ENCODE data around the gene LHFPL3.

Gene LHFPL3

DNA sequence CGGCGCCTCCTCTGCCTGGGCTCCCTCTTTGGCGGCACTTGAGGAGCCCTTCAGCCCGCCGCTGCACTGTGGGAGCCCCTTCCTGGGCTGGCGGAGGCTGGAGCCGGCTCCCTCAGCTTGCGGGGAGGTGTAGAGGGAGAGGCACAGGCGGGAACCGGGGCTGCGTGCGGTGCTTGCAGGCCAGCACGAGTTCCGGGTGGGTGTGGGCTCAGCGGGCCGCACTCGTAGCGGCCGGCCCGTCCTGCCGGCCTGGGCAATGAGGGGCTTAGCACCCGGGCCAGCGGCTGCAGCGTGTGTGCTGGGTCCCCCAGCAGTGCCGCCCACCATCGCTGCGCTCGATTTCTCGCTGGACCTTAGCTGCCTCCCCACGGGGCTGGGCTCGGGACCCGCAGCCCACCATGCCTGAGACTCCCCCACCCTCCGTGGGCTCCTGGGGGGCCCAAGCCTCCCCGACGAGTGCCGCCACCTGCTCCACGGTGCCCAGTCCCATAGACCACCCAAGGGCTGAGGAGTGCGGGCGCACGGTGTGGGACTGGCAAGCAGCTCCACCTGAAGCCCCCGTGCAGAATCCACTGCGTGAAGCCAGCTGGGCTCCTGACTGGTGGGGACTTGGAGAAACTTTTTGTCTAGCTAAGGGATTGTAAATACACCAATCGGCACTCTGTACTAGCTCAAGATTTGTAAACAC, 611.8 kb downstream of the LHFPL3 start:
- DNase-seq: no peak

DNA sequence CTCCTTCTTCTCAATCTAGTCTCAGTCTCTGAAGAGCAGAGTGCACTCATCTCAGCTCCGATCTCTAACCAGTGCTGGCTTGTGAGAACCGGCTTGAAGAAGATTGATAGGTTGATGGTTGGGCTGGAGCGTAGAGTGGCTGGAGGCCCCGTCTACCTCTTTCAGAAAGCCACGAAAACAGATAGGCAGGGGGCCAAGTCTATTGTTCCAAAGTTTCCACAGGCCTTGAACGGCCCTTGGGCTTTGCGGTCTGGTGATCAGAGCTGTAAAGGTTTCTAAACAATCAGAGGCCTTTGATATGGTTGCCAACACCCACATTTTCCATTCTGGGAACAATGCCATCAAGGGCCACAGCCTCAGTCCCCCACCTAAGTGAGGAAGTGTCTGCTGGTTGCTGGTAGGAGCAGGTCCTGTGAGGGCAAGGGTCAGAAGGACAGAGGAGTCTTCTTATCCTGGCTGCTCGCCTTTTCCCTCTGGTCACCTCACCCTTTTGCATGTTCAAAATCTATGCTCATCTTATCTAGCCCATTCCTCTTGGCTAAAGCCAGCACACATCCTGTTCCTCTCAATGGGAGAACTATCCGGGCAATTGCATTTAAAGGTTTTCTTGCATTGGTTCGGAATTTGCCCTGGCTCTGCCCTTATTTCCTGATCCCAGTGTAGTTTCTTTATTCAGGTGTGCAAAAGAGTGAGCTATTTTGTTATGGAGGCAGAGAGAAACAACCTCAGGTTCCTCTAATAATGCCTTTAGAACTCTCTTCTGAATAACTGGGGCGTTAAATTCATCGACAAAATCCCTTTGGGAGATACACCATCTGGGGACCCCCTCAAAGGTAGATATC, 615.3 kb downstream of the LHFPL3 start:
- peak; percentile 58 for DNase-seq

DNA sequence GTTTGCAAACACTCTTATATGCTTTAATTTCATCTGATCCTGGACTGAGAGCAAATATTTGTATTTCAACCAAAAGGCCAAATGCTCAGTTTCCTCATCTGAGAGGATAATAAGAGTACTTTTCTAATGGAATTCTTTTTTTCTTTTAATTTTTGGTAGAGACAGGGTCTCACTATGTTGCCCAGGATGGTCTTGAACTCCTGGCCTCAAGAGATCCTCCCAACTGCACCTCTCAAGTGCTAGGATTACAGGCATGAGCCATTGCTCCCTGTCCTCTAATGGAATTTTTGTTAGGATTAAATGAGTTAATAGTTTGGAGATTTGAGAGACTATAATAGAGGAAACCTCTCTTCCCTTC, 617.2 kb downstream of the LHFPL3 start:
- no peak for DNase-seq

DNA sequence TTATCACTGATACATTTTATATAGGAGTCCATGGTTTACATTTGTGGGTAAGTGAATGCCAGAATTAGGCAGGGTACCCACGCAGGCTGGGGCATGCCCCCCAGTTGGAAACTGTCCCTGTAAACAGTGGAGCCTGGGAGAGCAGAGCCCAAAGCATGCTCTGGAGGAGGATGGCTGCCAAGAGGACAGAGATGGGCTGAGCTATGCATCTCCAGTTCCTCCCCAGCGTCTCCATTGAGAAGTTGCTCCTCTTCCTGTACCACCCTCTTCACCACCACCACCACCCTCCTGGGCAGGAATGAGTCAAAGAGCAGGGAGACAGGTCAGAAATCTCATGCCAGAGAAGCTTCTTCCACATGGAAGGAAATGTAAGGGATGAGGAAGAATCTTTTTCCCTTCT, 617.9 kb downstream of the LHFPL3 start:
- no peak for DNase-seq

DNA sequence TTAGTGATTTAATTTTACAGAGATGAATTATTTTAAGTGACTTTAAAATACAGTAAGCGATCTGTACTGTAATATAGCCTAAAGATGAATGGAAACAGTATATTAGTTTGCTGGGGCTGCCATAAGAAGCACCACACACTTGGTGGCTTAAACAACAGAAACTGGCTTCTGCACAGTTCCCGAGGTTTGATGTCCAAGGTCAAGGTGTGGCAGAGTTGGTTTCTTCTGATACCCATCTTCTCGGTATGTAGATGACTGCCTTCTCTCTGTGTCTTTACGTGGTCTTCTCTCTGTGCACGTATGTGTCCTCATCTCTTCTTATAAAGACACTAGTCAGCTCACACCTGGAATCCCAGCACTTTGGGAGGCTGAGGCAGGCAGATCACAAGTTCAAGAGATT, 621.6 kb downstream of the LHFPL3 start:
- DNase-seq: no peak

DNA sequence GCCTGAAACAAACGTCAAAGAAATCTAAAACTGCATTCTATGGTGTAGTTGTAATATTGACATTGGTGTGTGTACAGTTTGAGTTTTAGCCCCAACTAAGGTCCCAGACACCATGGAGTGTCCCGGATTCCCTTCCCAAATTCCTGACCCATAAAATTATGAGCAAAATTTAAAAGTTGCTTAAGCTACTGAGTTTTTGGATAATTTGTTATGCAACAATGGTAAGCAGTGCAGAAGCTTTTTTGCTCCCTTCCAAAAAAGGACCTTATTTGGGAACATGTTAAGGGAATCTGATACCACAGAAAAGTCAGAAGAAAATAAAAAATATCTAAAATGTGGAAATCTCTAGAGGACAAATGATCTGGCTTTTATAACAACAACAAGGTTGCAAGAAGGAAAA, 622.4 kb downstream of the LHFPL3 start:
- no peak for DNase-seq

DNA sequence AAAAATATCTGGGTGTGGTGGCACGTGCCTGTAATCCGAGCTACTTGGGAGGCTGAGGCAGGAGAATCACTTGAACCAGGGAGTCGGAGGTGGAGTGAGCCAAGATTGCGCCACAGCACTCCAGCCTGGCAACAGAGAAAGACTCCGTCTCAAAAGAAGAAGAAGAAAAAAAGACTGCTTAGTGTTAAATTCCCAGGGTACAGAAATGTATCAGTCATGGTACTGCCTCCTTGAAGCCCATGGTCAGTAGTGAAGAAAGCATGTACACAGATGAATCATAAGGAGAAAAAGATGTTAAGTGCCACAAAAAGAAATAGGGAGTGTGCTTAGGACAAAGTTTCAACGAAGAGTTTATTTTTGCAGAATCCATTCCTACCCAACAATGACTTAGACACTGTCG, 623.1 kb downstream of the LHFPL3 start:
- DNase-seq: no peak

DNA sequence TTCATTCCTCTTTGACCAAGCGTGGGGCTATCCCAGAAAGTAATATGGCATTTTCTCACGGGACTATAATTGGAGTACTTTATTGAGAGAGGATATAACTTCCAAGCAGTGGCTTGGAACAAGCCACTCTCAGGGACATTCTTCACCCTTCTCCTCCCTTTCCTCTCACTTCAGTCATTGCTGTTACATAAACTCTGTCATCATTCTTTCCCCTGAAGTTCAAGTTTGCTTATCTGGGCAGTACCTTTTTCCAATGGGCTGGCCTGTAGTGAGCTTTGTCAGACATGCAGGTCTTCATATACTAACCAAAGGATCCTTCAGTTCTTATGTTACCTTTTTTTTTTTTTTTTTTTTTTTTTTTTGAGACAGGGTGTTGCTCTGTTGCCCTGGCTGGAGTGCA, 626.9 kb downstream of the LHFPL3 start:
- DNase-seq: no peak
